GM10266 (cell line): ENCODE data around the gene DNAJB1.
"Not testable (repeated sequence)": the region's sequence is repeated elsewhere in the genome, so short reads cannot be mapped to it uniquely, and the experiment has no call there.

Experiments used
- DNase-seq: peaks from one replicate; pipeline ENCODE4 v3.0.0; 2012; ENCODE audit errors: extremely low spot score
- CTCF ChIP-seq: IDR thresholded peaks from 2 replicates; pipeline ENCODE4 v1.5.1; 2012; ENCODE audit warnings: mild to moderate bottlenecking, low read depth; ENCODE audit not compliant: control insufficient read depth, insufficient read depth; ENCODE audit errors: missing control alignments

The DNAJB1 gene

GRCh38 chr19:14550201-14550754 is 32.1 kb upstream of the DNAJB1 start:
- no peak for TF ChIP-seq CTCF
- no peak for DNase-seq

- no peak for TF ChIP-seq CTCF
- DNase-seq: no peak
Measured at GRCh38 chr19:14545716-14546082, 27.5 kb upstream of the DNAJB1 start.

GRCh38 chr19:14544977-14545715 is 26.9 kb upstream of the DNAJB1 start:
- no peak for TF ChIP-seq CTCF
- DNase-seq: no peak

- no peak for DNase-seq
- no peak for TF ChIP-seq CTCF
Measured at GRCh38 chr19:14544047-14544446, 25.9 kb upstream of the DNAJB1 start.

GRCh38 chr19:14542711-14543328 is 24.6 kb upstream of the DNAJB1 start:
- TF ChIP-seq CTCF: no peak
- no peak for DNase-seq

GRCh38 chr19:14541979-14542378 is 23.8 kb upstream of the DNAJB1 start:
- not testable (repeated sequence) for DNase-seq

GRCh38 chr19:14540741-14541525 is 22.7 kb upstream of the DNAJB1 start:
- no peak for TF ChIP-seq CTCF
- DNase-seq: no peak
